ENCODE measurements around the gene IL22RA1. TPM values are rescaled to one million over a fixed set of nuclear protein-coding genes. Genes with fewer than 3 reads are reported as not detected.

The IL22RA1 gene
- total and polyA plus RNA-seq, 5 donors from 2014 or later, result not detected

GRCh38 chr1:24147194-24147593 is 4.3 kb upstream of the IL22RA1 start:
- H3K27me3 Mint-ChIP-seq, result peaks cover 35% of the 10 kb centered on the region
- Histone ChIP-seq H3K27ac (ENCODE audit: insufficient read depth, low read length, poor library complexity, severe bottlenecking) (no peak overlapping the region), H3K36me3 (ENCODE audit: control insufficient read depth, insufficient read depth, low read length) (no peaks in the 10 kb centered on the region), H3K4me3 (ENCODE audit: low read depth, low read length) (no peak overlapping the region), H3K9me3 (ENCODE audit: control insufficient read depth in 2 of 2, low read length in 2 of 2) (no peaks in the 10 kb centered on the region), H3K27me3 (ENCODE audit: control insufficient read depth, insufficient read depth, low read length) (peaks cover 6% of the 10 kb centered on the region), H3K4me1 (ENCODE audit: control insufficient read depth, insufficient read depth, low read length, poor library complexity, severe bottlenecking) (peaks cover 10% of the 10 kb centered on the region)
- H3K36me3 Mint-ChIP-seq, result no peaks in the 10 kb centered on the region
- ATAC-seq (ENCODE audit: low read depth in 2 of 2) (no peak), DNase-seq (no peak)
- H3K9me3 Mint-ChIP-seq, result peaks cover 0 to 5% (median 0%) of the 10 kb centered on the region in 7 donors
- no peak overlapping the region for H3K27ac Mint-ChIP-seq
- H3K4me1 Mint-ChIP-seq, result peaks cover 0 to 16% (median 5%) of the 10 kb centered on the region in 4 donors
- H3K4me3 Mint-ChIP-seq, result no peak overlapping the region

GRCh38 chr1:24141311-24141997 is 1.5 kb downstream of the IL22RA1 start:
- H3K9me3 ChIP-seq (ENCODE audit: control insufficient read depth in 2 of 2, low read length in 2 of 2), result no peaks in the 10 kb centered on the region
- no peaks in the 10 kb centered on the region for H3K4me1 ChIP-seq (ENCODE audit: control insufficient read depth, insufficient read depth, low read length, poor library complexity, severe bottlenecking)
- H3K27ac Mint-ChIP-seq, result peak overlapping the region in 1 of 3 donors; percentile 69
- H3K36me3 ChIP-seq (ENCODE audit: control insufficient read depth, insufficient read depth, low read length), result no peaks in the 10 kb centered on the region
- H3K27me3 Mint-ChIP-seq, result peaks cover 10% of the 10 kb centered on the region
- H3K27me3 ChIP-seq (ENCODE audit: control insufficient read depth, insufficient read depth, low read length), result no peaks in the 10 kb centered on the region
- DNase-seq, result no peak
- ATAC-seq (ENCODE audit: low read depth in 2 of 2), result no peak
- peaks cover 0 to 9% (median 2%) of the 10 kb centered on the region in 4 donors for H3K4me1 Mint-ChIP-seq
- peaks cover 2% of the 10 kb centered on the region for H3K36me3 Mint-ChIP-seq
- no peak overlapping the region for H3K4me3 ChIP-seq (ENCODE audit: low read depth, low read length)
- peaks cover 0 to 2% (median 0%) of the 10 kb centered on the region in 7 donors for H3K9me3 Mint-ChIP-seq
- no peak overlapping the region for H3K4me3 Mint-ChIP-seq
- H3K27ac ChIP-seq (ENCODE audit: insufficient read depth, low read length, poor library complexity, severe bottlenecking), result no peak overlapping the region

- no peak overlapping the region for H3K27ac Mint-ChIP-seq
- DNase-seq, result no peak
- H3K4me1 ChIP-seq (ENCODE audit: control insufficient read depth, insufficient read depth, low read length, poor library complexity, severe bottlenecking), result no peaks in the 10 kb centered on the region
Observed at GRCh38 chr1:24140741-24141181, 2.2 kb downstream of the IL22RA1 start.

GRCh38 chr1:24139841-24140425 is 3.0 kb downstream of the IL22RA1 start:
- Mint-ChIP-seq H3K27me3 (peaks cover 17% of the 10 kb centered on the region), H3K9me3 (peaks cover 0 to 3% (median 0%) of the 10 kb centered on the region in 7 donors), H3K4me1 (peaks cover 0 to 9% (median 2%) of the 10 kb centered on the region in 4 donors), H3K27ac (no peak overlapping the region), H3K4me3 (no peak overlapping the region), H3K36me3 (peaks cover 6% of the 10 kb centered on the region)
- Histone ChIP-seq H3K27ac (ENCODE audit: insufficient read depth, low read length, poor library complexity, severe bottlenecking) (no peak overlapping the region), H3K4me3 (ENCODE audit: low read depth, low read length) (no peak overlapping the region), H3K36me3 (ENCODE audit: control insufficient read depth, insufficient read depth, low read length) (no peaks in the 10 kb centered on the region), H3K9me3 (ENCODE audit: control insufficient read depth in 2 of 2, low read length in 2 of 2) (no peaks in the 10 kb centered on the region), H3K27me3 (ENCODE audit: control insufficient read depth, insufficient read depth, low read length) (no peaks in the 10 kb centered on the region), H3K4me1 (ENCODE audit: control insufficient read depth, insufficient read depth, low read length, poor library complexity, severe bottlenecking) (no peaks in the 10 kb centered on the region)
- ATAC-seq (ENCODE audit: low read depth in 2 of 2), result no peak
- no peak for DNase-seq

More at GRCh38 chr1:24140741-24141181, 2.2 kb downstream of the IL22RA1 start:
- Histone ChIP-seq H3K27me3 (ENCODE audit: control insufficient read depth, insufficient read depth, low read length) (no peaks in the 10 kb centered on the region), H3K36me3 (ENCODE audit: control insufficient read depth, insufficient read depth, low read length) (no peaks in the 10 kb centered on the region), H3K4me3 (ENCODE audit: low read depth, low read length) (no peak overlapping the region), H3K27ac (ENCODE audit: insufficient read depth, low read length, poor library complexity, severe bottlenecking) (no peak overlapping the region), H3K9me3 (ENCODE audit: control insufficient read depth in 2 of 2, low read length in 2 of 2) (no peaks in the 10 kb centered on the region)
- Mint-ChIP-seq H3K27me3 (peaks cover 15% of the 10 kb centered on the region), H3K36me3 (peaks cover 6% of the 10 kb centered on the region), H3K9me3 (peaks cover 0 to 2% (median 0%) of the 10 kb centered on the region in 7 donors), H3K4me3 (no peak overlapping the region), H3K4me1 (peaks cover 0 to 9% (median 2%) of the 10 kb centered on the region in 4 donors)
- ATAC-seq (ENCODE audit: low read depth in 2 of 2), result no peak

DNA sequence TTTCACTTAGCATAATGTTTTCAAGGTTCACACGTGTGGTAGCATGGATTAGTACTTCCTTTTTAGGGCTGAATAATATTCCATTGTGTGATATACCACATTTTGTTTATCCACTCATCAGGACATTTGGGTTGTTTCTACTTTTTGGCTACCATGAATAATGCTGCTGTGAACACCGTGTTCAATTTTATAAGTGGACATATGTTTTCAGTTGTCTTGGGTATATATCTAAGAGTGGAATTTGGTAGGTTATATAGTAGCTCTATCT is 3.8 kb downstream of the IL22RA1 start:
- Histone ChIP-seq H3K36me3 (ENCODE audit: control insufficient read depth, insufficient read depth, low read length) (no peaks in the 10 kb centered on the region), H3K27ac (ENCODE audit: insufficient read depth, low read length, poor library complexity, severe bottlenecking) (no peak overlapping the region), H3K9me3 (ENCODE audit: control insufficient read depth in 2 of 2, low read length in 2 of 2) (no peaks in the 10 kb centered on the region), H3K4me1 (ENCODE audit: control insufficient read depth, insufficient read depth, low read length, poor library complexity, severe bottlenecking) (no peaks in the 10 kb centered on the region), H3K27me3 (ENCODE audit: control insufficient read depth, insufficient read depth, low read length) (peaks cover 1% of the 10 kb centered on the region), H3K4me3 (ENCODE audit: low read depth, low read length) (no peak overlapping the region)
- peaks cover 24% of the 10 kb centered on the region for H3K27me3 Mint-ChIP-seq
- peaks cover 0 to 5% (median 0%) of the 10 kb centered on the region in 7 donors for H3K9me3 Mint-ChIP-seq
- H3K36me3 Mint-ChIP-seq, result peaks cover 6% of the 10 kb centered on the region
- no peak overlapping the region for H3K4me3 Mint-ChIP-seq
- peaks cover 0 to 9% (median 2%) of the 10 kb centered on the region in 4 donors for H3K4me1 Mint-ChIP-seq
- ATAC-seq (ENCODE audit: low read depth in 2 of 2) (no peak), DNase-seq (no peak)
- H3K27ac Mint-ChIP-seq, result no peak overlapping the region

- no peaks in the 10 kb centered on the region for H3K36me3 ChIP-seq (ENCODE audit: control insufficient read depth, insufficient read depth, low read length)
- H3K4me1 ChIP-seq (ENCODE audit: control insufficient read depth, insufficient read depth, low read length, poor library complexity, severe bottlenecking), result no peaks in the 10 kb centered on the region
Observed at GRCh38 chr1:24138476-24139221, 4.3 kb downstream of the IL22RA1 start.

DNA sequence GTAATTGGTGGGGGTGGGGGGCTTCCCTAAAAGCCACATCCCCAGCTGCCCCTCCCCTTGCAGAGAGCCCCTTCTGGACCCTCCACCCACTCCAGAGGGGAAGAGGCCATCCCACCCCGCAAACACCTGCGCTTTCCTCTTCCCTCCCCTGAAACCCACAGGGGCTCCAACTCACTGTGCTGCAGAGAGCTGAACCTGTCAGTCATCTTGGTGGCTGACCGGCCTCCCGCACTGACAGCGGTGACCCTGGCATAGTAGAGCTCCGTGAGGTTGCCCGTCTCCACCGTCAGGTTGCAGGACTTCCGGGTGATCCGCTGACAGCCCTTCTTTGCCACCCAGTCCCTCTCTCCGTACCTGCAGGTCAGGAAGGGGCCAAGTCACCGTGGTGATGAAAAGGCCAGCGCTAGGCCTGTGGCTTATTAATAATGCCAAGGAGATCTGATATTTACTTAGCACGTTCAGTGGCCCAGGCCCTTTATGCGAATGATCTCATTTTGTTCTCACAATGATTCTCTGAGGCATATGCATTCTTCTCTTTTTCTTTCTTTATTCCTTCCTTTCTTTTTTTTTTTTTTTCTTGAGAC is 5.9 kb downstream of the IL22RA1 start:
- peaks cover 2% of the 10 kb centered on the region for H3K27me3 ChIP-seq (ENCODE audit: control insufficient read depth, insufficient read depth, low read length)
- no peak overlapping the region for H3K4me3 ChIP-seq (ENCODE audit: low read depth, low read length)
- Mint-ChIP-seq H3K4me3 (no peak overlapping the region), H3K27me3 (peaks cover 29% of the 10 kb centered on the region), H3K36me3 (peaks cover 6% of the 10 kb centered on the region), H3K4me1 (peaks cover 0 to 6% (median 2%) of the 10 kb centered on the region in 4 donors), H3K27ac (no peak overlapping the region), H3K9me3 (peaks cover 0 to 5% (median 0%) of the 10 kb centered on the region in 7 donors)
- no peak overlapping the region for H3K27ac ChIP-seq (ENCODE audit: insufficient read depth, low read length, poor library complexity, severe bottlenecking)
- ATAC-seq (ENCODE audit: low read depth in 2 of 2), result no peak
- DNase-seq, result no peak
- H3K4me1 ChIP-seq (ENCODE audit: control insufficient read depth, insufficient read depth, low read length, poor library complexity, severe bottlenecking), result no peaks in the 10 kb centered on the region
- H3K36me3 ChIP-seq (ENCODE audit: control insufficient read depth, insufficient read depth, low read length), result no peaks in the 10 kb centered on the region
- H3K9me3 ChIP-seq (ENCODE audit: control insufficient read depth in 2 of 2, low read length in 2 of 2), result no peaks in the 10 kb centered on the region

More at GRCh38 chr1:24138476-24139221, 4.3 kb downstream of the IL22RA1 start:
- Mint-ChIP-seq H3K27me3 (peaks cover 24% of the 10 kb centered on the region), H3K36me3 (peaks cover 6% of the 10 kb centered on the region), H3K4me3 (no peak overlapping the region), H3K27ac (peak overlapping the region in 1 of 3 donors; percentile 67), H3K9me3 (peaks cover 0 to 5% (median 0%) of the 10 kb centered on the region in 7 donors), H3K4me1 (peaks cover 0 to 7% (median 2%) of the 10 kb centered on the region in 4 donors)
- H3K27me3 ChIP-seq (ENCODE audit: control insufficient read depth, insufficient read depth, low read length), result peaks cover 2% of the 10 kb centered on the region
- DNase-seq (peak in 1 of 3 donors; percentile 28), ATAC-seq (ENCODE audit: low read depth in 2 of 2) (no peak)
- no peaks in the 10 kb centered on the region for H3K9me3 ChIP-seq (ENCODE audit: control insufficient read depth in 2 of 2, low read length in 2 of 2)
- no peak overlapping the region for H3K4me3 ChIP-seq (ENCODE audit: low read depth, low read length)
- H3K27ac ChIP-seq (ENCODE audit: insufficient read depth, low read length, poor library complexity, severe bottlenecking), result no peak overlapping the region

Measured in CD4-positive, CD25-positive, alpha-beta regulatory T cell (primary cell).